AG08395 (cell line): ENCODE data around the gene D2HGDH.
"Not testable (repeated sequence)": the region's sequence is repeated elsewhere in the genome, so short reads cannot be mapped to it uniquely, and the experiment has no call there.

Experiments
- DNase-seq: peaks from one replicate; pipeline ENCODE4 v3.0.0; 2012; ENCODE audit warnings: mixed read lengths, low spot score

The D2HGDH gene

GRCh38 chr2:241768850-241769249 is 34.4 kb downstream of the D2HGDH start:
- no peak for DNase-seq

GRCh38 chr2:241769819-241770184 is 35.4 kb downstream of the D2HGDH start:
- no peak for DNase-seq

- DNase-seq: no peak
These were observed 35.9 kb downstream of the D2HGDH start for GRCh38 chr2:241770185-241770935.

GRCh38 chr2:241770936-241771285 is 36.5 kb downstream of the D2HGDH start:
- DNase-seq: no peak

- DNase-seq: peak; percentile 29
These were observed 37.0 kb downstream of the D2HGDH start for GRCh38 chr2:241771286-241772062.

GRCh38 chr2:241772063-241772499 is 37.7 kb downstream of the D2HGDH start:
- DNase-seq: no peak

GRCh38 chr2:241773511-241774418 is 39.3 kb downstream of the D2HGDH start:
- no peak for DNase-seq

GRCh38 chr2:241774419-241775222 is 40.2 kb downstream of the D2HGDH start:
- peak; percentile 90 for DNase-seq

- no peak for DNase-seq
These were observed 41.1 kb downstream of the D2HGDH start for GRCh38 chr2:241775223-241776177.

- no peak for DNase-seq
These were observed 42.1 kb downstream of the D2HGDH start, which contains the start of gene GAL3ST2 for GRCh38 chr2:241776336-241777169. TSS of gene GAL3ST2 (plus strand) at chr2:241776822. CDS start at chr2:241776956, 134 bp downstream.

- no peak for DNase-seq
These were observed 42.8 kb downstream of the D2HGDH start for GRCh38 chr2:241777170-241777685.

GRCh38 chr2:241777686-241778627 is 43.5 kb downstream of the D2HGDH start:
- no peak for DNase-seq

- no peak for DNase-seq
These were observed 46.6 kb downstream of the D2HGDH start for GRCh38 chr2:241780939-241781569.

- DNase-seq: not testable (repeated sequence)
These were observed 47.6 kb downstream of the D2HGDH start for GRCh38 chr2:241782053-241782452.

- no peak for DNase-seq
These were observed 53.7 kb downstream of the D2HGDH start for GRCh38 chr2:241788135-241788534.

- no peak for DNase-seq
These were observed 54.1 kb downstream of the D2HGDH start for GRCh38 chr2:241788572-241788971.

GRCh38 chr2:241791385-241791784 is 57.0 kb downstream of the D2HGDH start:
- not testable (repeated sequence) for DNase-seq
